PC-9 (cell line): ENCODE measurements around the gene LEFTY1. TPM values are rescaled to one million over a fixed set of nuclear protein-coding genes. Genes with fewer than 3 reads are reported as not detected.

Experiments
- BruUV-seq: library from RNA; stranded (reverse); fragments of 400-500 nt; replicated peaks from 2 replicates; lab custom pipeline; 2021; lab: Mats Ljungman, UMichigan
- CTCF ChIA-PET: fragments of 300-600 bp; sonication (Branson Sonifier 250); formaldehyde crosslinking; loops from one replicate; lab custom pipeline; 2022; ENCODE audit warnings: antibody characterized with exemption; lab: Charles Lee
- POLR2A ChIA-PET: fragments of 300-600 bp; sonication (Branson Sonifier 250); formaldehyde crosslinking; loops from one replicate; lab custom pipeline; 2022; ENCODE audit warnings: antibody characterized with exemption; ENCODE audit not compliant: unreplicated experiment; lab: Charles Lee
- DNase-seq, 2 experiments: peaks; one replicate each; pipeline versions ENCODE4 v3.0.0 to v3.0.0-alpha.2; 2015 to 2022; ENCODE audit warnings: mixed read lengths in 1 of 2
- H2AFZ ChIP-seq: fragments of 200-600 bp; sonication (generic); 2 replicates; pipeline ENCODE4 v1.8.1; 2017; ENCODE audit warnings: antibody characterized with exemption
- H3F3A ChIP-seq: fragments of 200-600 bp; sonication (generic); 2 replicates; pipeline ENCODE4 v1.8.1; 2017; ENCODE audit warnings: antibody characterized with exemption, mild to moderate bottlenecking, low read depth; ENCODE audit not compliant: insufficient read depth
- H3K27ac ChIP-seq: fragments of 200-600 bp; sonication (generic); 2 replicates; pipeline ENCODE4 v1.6.1; 2016; ENCODE audit warnings: mixed run types
- H3K27me3 ChIP-seq: fragments of 200-600 bp; sonication (generic); 2 replicates; pipeline ENCODE4 v1.6.1; 2016; ENCODE audit warnings: low read depth, mixed run types; ENCODE audit not compliant: insufficient read depth
- H3K36me3 ChIP-seq: fragments of 200-600 bp; sonication (generic); 2 replicates; pipeline ENCODE4 v1.6.1; 2016; ENCODE audit warnings: low read depth, mixed run types
- H3K4me1 ChIP-seq: fragments of 200-600 bp; sonication (generic); replicated peaks from 2 replicates; pipeline ENCODE4 v1.6.1; 2016; ENCODE audit warnings: mixed run types; ENCODE audit not compliant: insufficient read depth
- H3K4me2 ChIP-seq: fragments of 200-600 bp; sonication (generic); 2 replicates; pipeline ENCODE4 v1.6.1; 2017; ENCODE audit warnings: mixed run types
- H3K4me3 ChIP-seq: fragments of 200-600 bp; sonication (generic); 2 replicates; pipeline ENCODE4 v1.6.1; 2016; ENCODE audit warnings: mixed run types
- H3K79me2 ChIP-seq: fragments of 200-600 bp; sonication (generic); 2 replicates; pipeline ENCODE4 v1.6.1; 2017; ENCODE audit warnings: low read depth, mixed run types
- H3K9me2 ChIP-seq: fragments of 200-600 bp; sonication (generic); 2 replicates; pipeline ENCODE4 v1.8.1; 2017; ENCODE audit warnings: mild to moderate bottlenecking; ENCODE audit not compliant: insufficient read depth
- H3K9me3 ChIP-seq: fragments of 200-600 bp; sonication (generic); 2 replicates; pipeline ENCODE4 v1.8.1; 2016; ENCODE audit warnings: low read depth; ENCODE audit not compliant: insufficient read depth
- H4K20me1 ChIP-seq: fragments of 200-600 bp; sonication (generic); 2 replicates; pipeline ENCODE4 v1.8.1; 2017; ENCODE audit not compliant: insufficient read depth
- CTCF ChIP-seq: fragments of 200-600 bp; sonication (generic); conservative IDR thresholded peaks from 2 replicates; pipeline ENCODE4 v1.6.1; 2017; ENCODE audit warnings: mixed run types, antibody characterized with exemption, mild to moderate bottlenecking, moderate library complexity
- EZH2 ChIP-seq: fragments of 200-600 bp; sonication (generic); IDR thresholded peaks from 2 replicates; pipeline ENCODE4 v1.8.0; 2017; ENCODE audit warnings: antibody characterized with exemption, low read depth
- intact Hi-C: fragments of 100-400 bp; cut with micrococcal nuclease; formaldehyde crosslinking; loops from one replicate; pipeline ENCODE4 v1.10.0; 2022; ENCODE audit not compliant: unreplicated experiment
- total RNA-seq: library from RNA; stranded (reverse); gene quantifications from 2 replicates; pipeline ENCODE4 v1.2.3, GENCODE V29; 2021

Gene LEFTY1
- total RNA-seq, 1 experiment from 2014 or later = not detected

GRCh38 chr1:225914947-225915346 is 26.0 kb upstream of the LEFTY1 start:
- no peak for DNase-seq
- peaks cover 11% of the 10 kb centered on the region; the same call in 1 of the 2 replicates for H3K36me3 ChIP-seq
- no peaks in the 10 kb centered on the region for H3K79me2 ChIP-seq
- no peak overlapping the region for H3K4me3 ChIP-seq
- H3K4me1 ChIP-seq = no peaks in the 10 kb centered on the region
- H3K9me2 ChIP-seq = no peaks in the 10 kb centered on the region
- no peak overlapping the region for H2AFZ ChIP-seq
- no peak overlapping the region for H3K4me2 ChIP-seq
- CTCF ChIA-PET = interaction anchor here (0.6 kb wide), 1 partner anchor 66 kb away, joined by 4 read pairs; no protein-coding TSS in a partner anchor
- TF ChIP-seq EZH2 (no peak), CTCF (no peak)
- H3K27me3 ChIP-seq = no peaks in the 10 kb centered on the region
- H3F3A ChIP-seq = peaks cover 8% of the 10 kb centered on the region; the same call in 1 of the 2 replicates
- H3K9me3 ChIP-seq = no peaks in the 10 kb centered on the region
- H4K20me1 ChIP-seq = no peaks in the 10 kb centered on the region
- H3K27ac ChIP-seq = no peak overlapping the region
- BruUV-seq = no TSS peak
- intact Hi-C loops = no loop called here
- POLR2A ChIA-PET = no interaction called here

GRCh38 chr1:225914391-225914790 is 25.4 kb upstream of the LEFTY1 start:
- H3K9me2 ChIP-seq = no peaks in the 10 kb centered on the region
- TF ChIP-seq EZH2 (no peak), CTCF (no peak)
- intact Hi-C loops = no loop called here
- DNase-seq = no peak
- no peaks in the 10 kb centered on the region for H3K79me2 ChIP-seq
- H4K20me1 ChIP-seq = no peaks in the 10 kb centered on the region
- no peak overlapping the region for H3K4me2 ChIP-seq
- H3K4me3 ChIP-seq = no peak overlapping the region
- no peaks in the 10 kb centered on the region for H3K4me1 ChIP-seq
- no peak overlapping the region for H3K27ac ChIP-seq
- peaks cover 8% of the 10 kb centered on the region; the same call in 1 of the 2 replicates for H3K36me3 ChIP-seq
- peaks cover 8% of the 10 kb centered on the region; the same call in 1 of the 2 replicates for H3F3A ChIP-seq
- ChIA-PET POLR2A (no interaction called here), CTCF (no interaction called here)
- no peak overlapping the region for H2AFZ ChIP-seq
- no peaks in the 10 kb centered on the region for H3K9me3 ChIP-seq
- H3K27me3 ChIP-seq = no peaks in the 10 kb centered on the region
- no TSS peak for BruUV-seq

GRCh38 chr1:225911191-225912130 is 22.5 kb upstream of the LEFTY1 start:
- H3K79me2 ChIP-seq = no peaks in the 10 kb centered on the region
- H3K36me3 ChIP-seq = no peaks in the 10 kb centered on the region
- DNase-seq = peak in 1 of 2 experiments; percentile 30
- H3K27me3 ChIP-seq = no peaks in the 10 kb centered on the region
- H4K20me1 ChIP-seq = no peaks in the 10 kb centered on the region
- H3F3A ChIP-seq = peaks cover 8% of the 10 kb centered on the region; the same call in 1 of the 2 replicates
- H3K4me2 ChIP-seq = no peak overlapping the region
- H3K9me2 ChIP-seq = no peaks in the 10 kb centered on the region
- CTCF ChIA-PET = no interaction called here
- intact Hi-C loops = no loop called here
- POLR2A ChIA-PET = no interaction called here
- no peaks in the 10 kb centered on the region for H3K4me1 ChIP-seq
- TF ChIP-seq CTCF (peak; percentile 27; the same call in 1 of the 2 replicates), EZH2 (no peak)
- H3K4me3 ChIP-seq = no peak overlapping the region
- H3K9me3 ChIP-seq = no peaks in the 10 kb centered on the region
- no TSS peak for BruUV-seq
- no peak overlapping the region for H3K27ac ChIP-seq
- H2AFZ ChIP-seq = no peak overlapping the region
